ENCODE results near the gene SORCS2. TPM values are rescaled to one million over a fixed set of nuclear protein-coding genes. Genes with fewer than 3 reads are reported as not detected.

SORCS2 gene
- total RNA-seq, 6 experiments from 2014 or later, result 0.18 to 6.2 (median 3.1) TPM

GRCh38 chr4:7647600-7648543, 455.5 kb downstream of the SORCS2 start:
- ATAC-seq (peak; percentile 53 to 82 (median 58)), DNase-seq (peak in 2 of 3 donors; percentile 47 to 58)
- H3K4me1 ChIP-seq, result peaks cover 0 to 5% (median 0%) of the 10 kb centered on the region in 4 donors

GRCh38 chr4:7648544-7649395, 456.4 kb downstream of the SORCS2 start:
- Histone ChIP-seq H3K4me1 (peaks cover 0 to 5% (median 0%) of the 10 kb centered on the region in 4 donors), H3K27ac (no peak overlapping the region), H3K4me3 (no peak overlapping the region), H3K36me3 (no peaks in the 10 kb centered on the region), H3K27me3 (no peaks in the 10 kb centered on the region), H3K9me3 (no peaks in the 10 kb centered on the region)
- intact Hi-C loops (cut with DNase I), result no loop called here
- TF ChIP-seq CTCF (IDR thresholded peaks at IDR 0.05) (no peak), POLR2A (IDR thresholded peaks at IDR 0.05) (no peak)
- 86% methylated on average over 15 of the region's 23 CpGs for WGBS (ENCODE audit: insufficient coverage, low coverage, low lambda C conversion rate, missing lambda C conversion rate)
- DNase-seq, result peak in 2 of 3 donors; percentile 29 to 46
- ATAC-seq, result peak in 1 of 4 donors; percentile 20

More at GRCh38 chr4:7647600-7648543, 455.5 kb downstream of the SORCS2 start:
- no peaks in the 10 kb centered on the region for H3K9me3 ChIP-seq
- WGBS (ENCODE audit: insufficient coverage, low coverage, low lambda C conversion rate, missing lambda C conversion rate), result 88% methylated on average over 7 of the region's 23 CpGs
- no peaks in the 10 kb centered on the region for H3K36me3 ChIP-seq
- H3K27me3 ChIP-seq, result no peaks in the 10 kb centered on the region
- no peak for TF ChIP-seq CTCF (IDR thresholded peaks at IDR 0.05)
- peak; percentile 22 for TF ChIP-seq POLR2A (IDR thresholded peaks at IDR 0.05)
- no peak overlapping the region for H3K4me3 ChIP-seq
- H3K27ac ChIP-seq, result no peak overlapping the region
- intact Hi-C loops (cut with DNase I), result no loop called here

- Histone ChIP-seq H3K9me3 (no peaks in the 10 kb centered on the region), H3K36me3 (no peaks in the 10 kb centered on the region), H3K27me3 (no peaks in the 10 kb centered on the region), H3K4me1 (peaks cover 0 to 5% (median 0%) of the 10 kb centered on the region in 4 donors), H3K4me3 (no peak overlapping the region), H3K27ac (no peak overlapping the region)
- intact Hi-C loops (cut with DNase I), result no loop called here
- WGBS (ENCODE audit: insufficient coverage, low coverage, low lambda C conversion rate, missing lambda C conversion rate), result 60% methylated on average over 1 of the region's 5 CpGs
- TF ChIP-seq POLR2A (IDR thresholded peaks at IDR 0.05), result no peak
- TF ChIP-seq CTCF (IDR thresholded peaks at IDR 0.05), result no peak
- ATAC-seq, result no peak
- DNase-seq, result peak in 2 of 3 donors; percentile 20 to 43
These were observed 457.0 kb downstream of the SORCS2 start for GRCh38 chr4:7649411-7649740.

- Histone ChIP-seq H3K4me1 (peaks cover 0 to 5% (median 0%) of the 10 kb centered on the region in 4 donors), H3K27ac (no peak overlapping the region), H3K27me3 (no peaks in the 10 kb centered on the region), H3K9me3 (no peaks in the 10 kb centered on the region), H3K4me3 (no peak overlapping the region), H3K36me3 (no peaks in the 10 kb centered on the region)
- intact Hi-C loops (cut with DNase I), result no loop called here
- DNase-seq (peak in 2 of 3 donors; percentile 28 to 31), ATAC-seq (peak in 2 of 4 donors; percentile 10 to 16)
- 71% methylated on average over 17 of the region's 32 CpGs for WGBS (ENCODE audit: insufficient coverage, low coverage, low lambda C conversion rate, missing lambda C conversion rate)
- TF ChIP-seq CTCF (IDR thresholded peaks at IDR 0.05), result no peak
- TF ChIP-seq POLR2A (IDR thresholded peaks at IDR 0.05), result no peak
These were observed 457.6 kb downstream of the SORCS2 start for GRCh38 chr4:7649741-7650531.

Measured in right lobe of liver (tissue), 6 donors.